Measurements from ENCODE around the gene FAM171A1.
"Not testable (repeated sequence)": the region's sequence is repeated elsewhere in the genome, so short reads cannot be mapped to it uniquely, and the experiment has no call there.

Gene FAM171A1
- 1.2 to 5.5 reads per million in 2 donors for total RNA-seq

GRCh38 chr10:15370856-15371701, at the start of gene FAM171A1:
Gene FAM171A1 (minus strand): TSS chr10:15371289. CDS start chr10:15371052, 237 bp downstream.
- peak; percentile 25 to 85 (median 38) for DNase-seq

- no peak for DNase-seq
These were observed 49.8 kb upstream of the FAM171A1 start for GRCh38 chr10:15420858-15421257.

- DNase-seq: peak in 1 of 5 experiments; percentile 25
These were observed 48.3 kb upstream of the FAM171A1 start for GRCh38 chr10:15419279-15419874.

GRCh38 chr10:15416034-15416433, 44.9 kb upstream of the FAM171A1 start:
- no peak for DNase-seq

- DNase-seq: no peak
These were observed 39.9 kb upstream of the FAM171A1 start for GRCh38 chr10:15411010-15411409.

- DNase-seq: not testable (repeated sequence)
These were observed 38.3 kb upstream of the FAM171A1 start for GRCh38 chr10:15409350-15409749.

GRCh38 chr10:15408557-15408956, 37.5 kb upstream of the FAM171A1 start:
- no peak for DNase-seq

GRCh38 chr10:15405319-15405718, 34.2 kb upstream of the FAM171A1 start:
- DNase-seq: no peak

GRCh38 chr10:15401382-15401781, 30.3 kb upstream of the FAM171A1 start:
- DNase-seq: no peak

- DNase-seq: not testable (repeated sequence)
These were observed 29.4 kb upstream of the FAM171A1 start for GRCh38 chr10:15400461-15400860.

GRCh38 chr10:15399060-15399661, 28.1 kb upstream of the FAM171A1 start:
- no peak for DNase-seq

GRCh38 chr10:15395935-15396334, 24.8 kb upstream of the FAM171A1 start:
- DNase-seq: no peak

GRCh38 chr10:15393139-15393825, 22.2 kb upstream of the FAM171A1 start:
- no peak for DNase-seq

GRCh38 chr10:15391491-15391890, 20.4 kb upstream of the FAM171A1 start:
- DNase-seq: no peak

- DNase-seq: not testable (repeated sequence)
These were observed 17.1 kb upstream of the FAM171A1 start for GRCh38 chr10:15388172-15388571.

- no peak for DNase-seq
These were observed 15.9 kb upstream of the FAM171A1 start for GRCh38 chr10:15387021-15387420.

- no peak for DNase-seq
These were observed 14.7 kb upstream of the FAM171A1 start for GRCh38 chr10:15385552-15386455.

GRCh38 chr10:15381420-15381819, 10.3 kb upstream of the FAM171A1 start:
- DNase-seq: no peak

- no peak for DNase-seq
These were observed 8.0 kb upstream of the FAM171A1 start for GRCh38 chr10:15379078-15379477.

GRCh38 chr10:15378569-15378968, 7.5 kb upstream of the FAM171A1 start:
- no peak for DNase-seq

- no peak for DNase-seq
These were observed 3.5 kb upstream of the FAM171A1 start for GRCh38 chr10:15374566-15374965.

GRCh38 chr10:15374156-15374555, 3.1 kb upstream of the FAM171A1 start:
- no peak for DNase-seq
